ENCODE measurements around the gene SLC6A13.
"Not testable (repeated sequence)": the region's sequence is repeated elsewhere in the genome, so short reads cannot be mapped to it uniquely, and the experiment has no call there.

SLC6A13 gene

DNA sequence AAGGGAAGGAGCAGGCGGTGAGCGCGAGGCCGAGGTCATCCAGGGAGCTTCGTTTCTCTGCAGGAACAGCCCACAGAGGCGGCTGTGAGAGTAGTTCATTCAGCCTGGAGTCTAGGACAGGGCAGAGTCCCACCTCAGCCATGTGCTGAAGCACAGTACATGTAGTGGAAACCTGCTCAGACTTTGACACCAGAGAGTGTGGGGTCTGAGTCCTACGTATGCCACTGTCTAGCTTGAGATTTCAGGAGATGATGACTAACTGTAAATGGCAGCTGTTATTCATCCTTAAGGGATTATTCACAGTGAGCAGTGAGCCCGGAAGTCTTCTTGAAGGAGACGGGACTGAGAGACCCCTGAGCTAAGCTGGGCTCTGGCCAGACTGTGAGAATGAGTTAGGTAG lies 938 bp upstream of the SLC6A13 start:
- DNase-seq: no peak

DNA sequence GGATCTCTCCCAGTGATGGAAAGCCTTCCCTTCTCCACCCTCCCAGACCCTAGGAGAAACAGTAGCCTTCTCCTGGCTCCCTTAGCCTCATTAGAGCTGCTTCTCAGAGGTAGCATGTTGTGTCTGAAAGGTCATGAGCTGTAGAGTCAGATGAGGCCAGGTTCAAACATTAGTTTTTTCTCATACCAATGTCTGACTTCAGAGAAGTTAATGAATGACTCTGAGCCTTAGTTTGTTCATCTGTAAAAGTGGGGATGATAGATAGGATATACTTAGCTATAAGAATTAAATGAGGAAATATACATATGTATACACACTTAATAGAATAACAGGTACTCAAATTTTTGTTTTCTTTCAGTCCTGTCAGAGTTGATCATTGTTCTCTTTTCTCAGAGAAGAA lies 523 bp downstream of the SLC6A13 start:
- no peak for DNase-seq

DNA sequence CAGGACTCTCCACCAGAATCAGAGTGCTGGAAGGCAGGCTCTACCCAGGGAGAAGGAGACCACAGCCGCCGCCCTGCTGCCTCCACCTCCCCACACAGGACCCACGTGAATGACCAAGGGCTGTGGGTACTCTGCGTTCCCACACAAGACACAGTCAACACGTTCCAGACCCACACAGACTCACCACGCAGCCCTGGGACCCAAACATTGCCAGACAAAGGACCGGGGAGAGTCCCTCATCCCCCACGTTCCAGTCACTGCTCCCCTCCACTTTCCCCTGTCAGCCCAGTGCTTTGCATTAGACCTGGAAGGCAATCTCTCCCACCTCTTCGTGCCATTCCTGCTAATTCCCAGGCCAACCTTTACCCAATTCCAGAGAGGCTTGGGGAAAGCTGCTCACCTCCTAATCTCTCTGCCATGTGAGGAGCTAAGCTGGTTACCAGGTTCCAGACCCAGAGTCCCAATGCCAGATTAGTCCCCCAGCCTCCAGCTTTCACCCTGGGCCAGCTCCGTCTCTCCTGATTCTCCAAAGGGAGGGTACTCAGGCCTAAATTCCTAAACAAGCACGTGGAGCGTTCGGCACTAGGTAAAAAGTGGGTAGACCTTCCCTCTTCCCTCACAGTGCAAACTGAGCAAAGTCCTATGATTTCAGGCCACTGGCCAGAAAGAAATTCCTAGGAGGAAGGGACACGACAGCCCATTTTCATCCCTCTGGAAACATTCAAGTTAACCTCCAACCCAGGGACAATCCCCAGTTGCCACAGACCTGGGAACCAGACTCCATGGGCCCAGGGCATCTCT lies 4.9 kb downstream of the SLC6A13 start:
- no peak for DNase-seq

DNA sequence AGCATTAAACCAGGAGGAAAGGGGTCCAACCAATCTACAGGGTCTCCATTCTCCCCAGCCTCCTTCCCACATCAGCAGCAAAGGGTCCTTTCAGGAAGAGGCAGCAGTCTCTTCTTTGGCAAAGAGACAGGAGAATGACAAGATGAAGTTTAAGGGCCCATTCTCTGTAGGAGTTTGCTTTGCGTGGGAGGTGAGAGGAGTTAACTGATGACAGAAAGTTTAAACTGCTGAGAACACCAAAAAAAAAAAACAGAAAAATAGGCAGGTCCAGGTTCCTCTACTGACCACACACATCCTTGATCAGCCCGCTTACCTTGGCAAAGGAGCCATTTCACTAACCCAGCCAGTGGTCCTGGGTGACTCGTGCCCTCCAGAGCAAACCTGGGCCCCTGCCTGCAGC lies 5.7 kb downstream of the SLC6A13 start:
- no peak for DNase-seq

DNA sequence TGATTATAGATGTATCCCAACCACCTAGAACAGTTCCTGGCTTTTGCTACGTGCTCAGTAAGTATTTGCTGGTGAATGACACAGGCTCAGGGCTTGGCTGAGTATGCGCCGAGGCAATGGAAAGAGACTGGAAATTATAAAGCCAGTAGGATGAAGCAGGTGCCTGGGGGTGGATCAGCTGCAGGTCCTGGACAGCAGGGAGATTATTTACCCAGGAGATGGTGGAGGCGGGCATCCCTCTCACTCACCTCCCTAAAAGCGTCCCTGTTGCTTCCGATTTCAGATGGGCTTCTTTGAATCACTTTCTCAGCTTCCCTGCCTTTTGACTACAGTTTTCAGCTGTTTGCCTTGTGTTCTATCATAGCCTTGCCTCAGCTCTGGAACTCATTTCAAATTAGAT lies 6.4 kb downstream of the SLC6A13 start:
- no peak for DNase-seq

DNA sequence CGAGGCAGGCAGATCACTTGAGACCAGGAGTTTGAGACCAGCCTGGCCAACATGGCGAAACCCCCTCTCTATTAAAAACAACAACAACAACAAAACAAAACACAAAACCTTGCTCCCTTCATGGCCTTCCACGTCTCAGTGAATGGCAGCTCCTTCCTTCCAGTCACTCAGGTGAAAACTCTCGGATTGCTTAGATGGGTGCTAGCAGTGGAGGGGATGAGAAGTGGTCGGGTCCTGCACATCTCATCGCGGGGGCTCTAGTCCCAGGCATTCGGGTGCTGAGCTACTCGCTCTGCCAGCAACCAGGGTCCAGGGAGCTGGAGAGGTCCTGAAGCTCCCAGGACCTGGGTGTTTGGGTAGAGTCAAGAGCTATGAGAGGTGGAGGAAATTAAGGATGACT lies 7.7 kb downstream of the SLC6A13 start:
- no peak for DNase-seq

DNA sequence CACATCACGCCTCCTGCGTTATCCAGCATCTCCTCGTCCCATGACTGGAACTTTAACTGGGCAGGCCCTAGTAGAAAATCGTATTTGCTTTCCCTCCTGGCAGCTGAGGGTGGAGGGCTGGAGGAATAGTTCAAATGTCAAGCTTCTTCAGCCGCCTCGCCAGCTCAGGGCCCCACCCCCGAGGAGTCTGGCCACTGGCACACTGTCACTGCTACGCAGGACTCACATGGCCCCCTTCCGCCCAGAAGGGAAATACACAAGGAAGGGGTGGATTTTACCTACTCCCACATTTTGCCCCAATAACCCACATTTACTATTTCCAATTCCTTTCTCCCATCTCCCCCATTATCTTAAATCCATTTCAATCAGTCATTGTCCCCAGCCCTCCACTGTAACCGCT lies 8.6 kb downstream of the SLC6A13 start:
- no peak for DNase-seq

DNA sequence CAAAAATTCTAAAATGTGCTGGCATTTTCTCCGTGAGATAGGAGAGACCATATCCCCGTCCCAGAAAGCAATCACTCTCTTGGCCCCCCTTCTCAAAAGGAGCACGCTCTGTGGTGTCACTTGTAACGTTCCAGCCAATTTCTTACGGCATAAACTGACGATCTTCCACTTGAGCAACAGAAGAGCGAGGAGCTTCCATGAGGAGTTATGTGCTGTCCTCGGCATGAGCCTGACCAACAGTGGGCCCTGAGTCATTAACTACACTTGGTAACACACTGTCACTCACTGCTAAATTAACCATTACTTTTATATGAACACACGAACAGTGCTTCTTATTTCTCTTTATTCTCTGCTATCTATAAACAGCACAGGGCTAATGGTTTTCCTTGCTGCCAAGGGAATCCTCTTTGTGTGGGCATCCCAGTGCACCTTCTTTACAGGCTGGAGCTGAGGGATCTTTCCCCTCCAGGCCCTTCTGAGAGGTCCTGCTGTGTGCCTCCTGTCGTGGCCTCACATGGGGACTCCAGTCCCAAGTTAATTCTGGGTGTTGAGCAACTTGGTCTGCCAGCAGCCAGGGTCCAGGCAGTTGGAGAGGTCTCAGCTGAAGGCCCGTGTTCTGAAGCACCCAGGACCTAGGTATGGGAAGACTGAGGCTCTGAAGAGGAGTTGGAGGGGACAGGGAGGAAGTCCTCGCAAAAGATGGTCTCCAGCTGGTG lies 9.4 kb downstream of the SLC6A13 start:
- no peak for DNase-seq

DNA sequence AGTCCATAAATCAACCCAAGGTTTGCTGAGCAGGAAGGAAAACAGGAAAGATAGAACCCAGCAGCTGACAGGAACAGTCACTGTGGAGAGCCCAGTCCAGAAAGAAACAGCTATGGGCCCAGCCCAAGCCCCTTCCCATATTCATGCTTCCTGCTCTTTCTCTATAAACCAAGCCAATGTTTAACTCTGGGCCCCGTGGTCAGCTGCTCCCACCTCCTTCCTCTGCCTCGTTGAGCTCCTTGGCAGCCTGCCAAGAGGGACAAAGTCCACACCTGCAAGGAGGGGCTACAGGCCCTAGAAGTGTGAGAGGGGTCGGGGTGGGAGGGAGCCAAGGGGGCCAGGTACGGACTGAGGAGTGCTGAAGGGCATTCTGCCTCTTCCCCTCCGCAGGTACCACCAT lies 10.0 kb downstream of the SLC6A13 start:
- DNase-seq: no peak

DNA sequence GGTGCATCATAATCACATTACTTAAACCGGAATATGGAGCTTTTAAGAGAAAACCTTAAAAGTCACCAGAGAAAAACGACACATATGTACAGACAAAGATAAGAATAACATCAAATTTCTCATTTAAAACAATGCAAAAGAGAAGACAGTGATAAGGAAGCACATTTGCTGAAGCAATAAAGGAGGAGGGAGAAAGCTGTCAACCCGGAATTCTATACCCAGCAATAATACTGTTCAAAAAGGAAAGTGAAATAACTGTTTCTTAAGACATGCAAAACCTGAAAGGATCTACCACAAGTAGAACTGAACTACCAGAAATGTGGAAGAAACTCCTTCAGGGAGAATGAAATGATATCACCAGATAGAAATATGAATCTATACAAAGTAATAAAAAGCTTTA lies 15.4 kb downstream of the SLC6A13 start:
- no peak for DNase-seq

DNA sequence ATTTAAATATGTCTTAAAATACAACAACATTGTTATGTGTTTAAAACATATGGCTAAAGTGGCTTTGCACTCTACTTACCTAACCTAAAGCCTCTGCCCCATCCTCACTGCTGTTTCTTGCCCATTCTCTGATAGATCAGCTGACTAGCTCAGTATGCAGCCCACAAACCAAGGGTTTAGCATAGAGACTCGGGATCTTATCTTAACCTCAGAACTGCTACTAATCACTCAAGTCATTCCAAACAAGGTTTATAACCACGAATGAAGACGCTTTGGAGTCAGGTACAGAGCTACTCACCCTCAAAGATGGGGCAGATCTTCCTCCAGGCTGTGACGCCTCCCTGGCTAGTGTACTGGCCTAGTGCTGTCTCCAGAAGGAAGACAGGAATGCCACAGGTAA lies 19.3 kb downstream of the SLC6A13 start:
- no peak for DNase-seq

DNA sequence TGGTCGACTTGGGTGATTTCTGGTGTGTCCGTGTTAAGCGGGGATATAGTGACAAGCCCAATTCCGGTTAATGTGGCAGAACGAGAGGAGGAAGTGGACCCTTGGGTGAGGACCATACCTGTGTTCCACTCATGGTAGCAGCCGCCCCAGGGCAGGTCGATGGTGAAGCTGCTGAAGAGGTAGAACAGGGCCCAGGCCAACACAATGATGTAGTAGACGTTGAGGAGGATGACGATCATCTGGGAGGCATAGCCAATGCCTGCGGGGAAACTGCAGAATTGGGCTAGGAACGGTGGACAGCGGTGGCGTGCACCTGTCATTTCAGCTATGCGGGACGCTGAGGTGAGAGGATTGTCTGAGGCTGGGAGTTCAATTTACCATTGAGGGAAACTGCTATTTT lies 20.1 kb downstream of the SLC6A13 start:
- DNase-seq: no peak

DNA sequence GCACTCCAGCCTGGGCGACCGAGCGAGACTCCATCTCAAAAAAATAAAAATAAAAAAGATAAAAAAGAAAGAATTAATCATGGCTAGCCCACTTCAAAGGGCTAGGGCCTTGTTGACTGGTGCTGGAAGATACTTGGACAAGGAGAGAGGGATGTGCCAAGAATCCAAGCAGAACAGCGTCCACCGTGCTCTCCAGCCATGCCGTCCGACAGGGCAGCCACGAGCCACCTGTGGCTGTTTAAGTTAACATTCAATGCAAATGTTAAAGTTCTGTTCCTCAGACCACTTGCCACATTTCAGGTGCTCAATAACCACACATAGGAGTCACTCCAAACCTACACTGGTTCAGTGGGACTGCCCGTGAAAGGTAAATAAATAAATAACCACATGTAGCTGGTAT lies 21.4 kb downstream of the SLC6A13 start:
- DNase-seq: no peak

DNA sequence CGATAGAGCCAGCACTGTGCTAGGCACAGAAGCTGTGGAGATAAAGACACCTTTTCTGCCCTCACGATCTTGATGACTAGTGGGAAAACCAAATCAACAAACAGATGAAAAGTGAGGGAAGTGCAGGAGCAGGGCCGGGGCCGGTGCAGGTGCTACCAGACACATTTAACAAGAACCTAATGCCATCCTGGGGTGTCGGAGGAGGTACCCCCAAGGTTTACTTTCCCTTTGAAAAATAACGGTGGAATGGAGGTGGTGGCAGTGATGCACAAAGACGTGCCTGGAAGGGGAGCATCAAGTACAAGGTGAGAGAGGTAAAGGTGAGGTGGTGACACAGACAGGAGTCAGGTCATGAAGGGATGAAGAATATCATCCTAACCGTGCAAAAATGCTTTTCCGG lies 22.1 kb downstream of the SLC6A13 start:
- DNase-seq: no peak

DNA sequence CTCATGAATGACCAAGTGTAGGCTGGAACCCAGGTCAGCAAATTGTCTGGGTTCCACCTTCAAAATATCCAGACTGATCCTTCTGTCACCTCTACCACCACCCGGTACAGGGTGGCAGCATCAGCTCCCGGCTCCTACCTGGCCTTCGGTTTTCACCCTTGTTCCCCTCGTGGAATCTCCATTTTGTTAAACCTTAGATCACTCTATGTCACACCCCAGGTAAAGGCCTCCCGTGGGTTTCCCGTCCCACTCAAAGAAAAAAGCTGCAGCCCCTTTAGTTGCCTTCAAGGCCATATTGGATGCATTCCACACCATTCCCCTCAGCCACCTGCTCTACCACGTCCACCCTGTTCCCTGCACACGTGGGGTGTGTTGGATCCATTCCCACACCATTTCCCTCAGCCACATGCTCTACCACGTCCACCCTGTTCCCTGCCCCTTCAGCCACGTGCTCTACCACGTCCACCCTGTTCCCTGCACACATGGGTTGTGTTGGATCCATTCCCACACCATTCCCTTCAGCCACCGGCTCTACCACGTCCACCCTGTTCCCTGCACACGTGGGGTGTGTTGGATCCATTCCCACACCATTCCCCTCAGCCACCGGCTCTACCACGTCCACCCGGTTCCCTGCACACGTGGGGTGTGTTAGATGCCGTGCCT lies 23.8 kb downstream of the SLC6A13 start:
- no peak for DNase-seq

DNA sequence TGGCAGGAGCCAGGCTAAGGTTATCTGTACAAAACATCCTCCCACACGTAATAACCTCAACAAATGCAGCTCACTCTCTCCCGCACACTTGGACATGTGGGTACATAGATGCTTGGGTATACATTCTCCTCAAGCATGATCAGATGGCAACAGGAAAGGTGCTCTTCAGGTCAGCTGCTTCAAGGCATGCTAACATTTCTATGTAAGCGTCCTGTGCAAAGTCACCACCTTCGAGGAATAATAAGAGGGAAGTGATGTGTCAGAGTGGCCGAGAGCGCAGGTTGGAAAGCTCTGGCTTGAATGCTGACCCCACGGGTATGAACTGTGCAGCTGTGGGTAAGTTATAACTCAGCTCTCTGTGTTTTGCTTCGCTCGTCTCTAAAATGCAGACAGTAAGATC lies 24.5 kb downstream of the SLC6A13 start:
- no peak for DNase-seq

DNA sequence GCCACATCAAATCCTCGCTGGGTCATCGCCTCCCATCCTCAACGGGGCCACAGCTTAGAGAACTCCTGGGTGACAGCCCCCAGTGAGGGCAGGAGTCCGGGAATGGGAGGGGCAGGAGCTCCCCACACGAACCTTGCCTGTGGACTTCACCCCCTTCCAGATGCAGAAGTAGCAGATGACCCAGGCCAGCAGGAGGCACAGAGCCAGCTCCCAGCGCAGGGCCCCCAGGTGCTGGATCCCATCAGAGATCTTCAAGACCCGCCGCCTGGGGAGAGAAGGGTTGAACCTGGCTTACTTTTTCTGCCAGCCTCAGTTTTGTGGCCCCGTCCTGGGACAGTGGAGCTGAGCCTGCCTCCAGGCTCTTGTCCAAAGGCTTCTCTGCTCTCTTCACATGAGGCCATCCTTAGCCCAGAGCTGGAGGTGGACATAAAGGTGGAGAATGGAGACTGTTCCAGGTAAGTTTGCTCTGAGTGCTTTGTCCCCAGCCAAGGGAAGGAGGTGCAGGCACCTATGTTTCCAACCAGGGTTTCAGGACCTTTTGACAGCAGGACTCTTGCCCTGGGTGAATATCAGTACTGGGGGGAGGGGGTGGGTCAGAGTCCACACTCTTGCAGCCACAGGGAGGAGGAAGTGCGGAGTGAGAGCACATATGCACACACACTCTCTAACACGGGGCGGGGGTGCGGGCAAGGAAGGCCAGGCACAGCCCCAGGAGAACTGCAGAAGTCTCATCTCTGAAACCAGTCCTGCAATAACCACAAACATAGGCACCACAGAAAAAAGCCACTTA lies 25.4 kb downstream of the SLC6A13 start:
- no peak for DNase-seq

DNA sequence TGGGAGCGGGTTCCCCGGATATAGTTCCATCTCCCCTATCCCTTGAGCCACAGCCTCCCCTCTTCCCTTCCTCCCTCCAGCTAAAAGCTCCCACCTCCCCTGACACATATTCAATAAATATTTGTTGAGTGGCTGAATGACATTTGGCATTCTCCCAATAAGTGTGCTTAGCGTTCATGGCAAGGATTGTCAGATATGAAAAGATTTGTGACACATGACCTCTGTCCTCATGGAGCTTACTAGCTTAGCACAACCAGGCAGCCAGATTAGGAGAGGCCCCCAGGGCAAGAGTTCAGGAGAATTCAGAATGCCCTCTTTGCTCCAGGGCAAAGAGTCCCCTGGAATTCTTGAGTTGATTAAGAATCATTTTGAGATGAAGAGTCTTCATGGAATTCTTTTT lies 26.2 kb downstream of the SLC6A13 start:
- DNase-seq: no peak

DNA sequence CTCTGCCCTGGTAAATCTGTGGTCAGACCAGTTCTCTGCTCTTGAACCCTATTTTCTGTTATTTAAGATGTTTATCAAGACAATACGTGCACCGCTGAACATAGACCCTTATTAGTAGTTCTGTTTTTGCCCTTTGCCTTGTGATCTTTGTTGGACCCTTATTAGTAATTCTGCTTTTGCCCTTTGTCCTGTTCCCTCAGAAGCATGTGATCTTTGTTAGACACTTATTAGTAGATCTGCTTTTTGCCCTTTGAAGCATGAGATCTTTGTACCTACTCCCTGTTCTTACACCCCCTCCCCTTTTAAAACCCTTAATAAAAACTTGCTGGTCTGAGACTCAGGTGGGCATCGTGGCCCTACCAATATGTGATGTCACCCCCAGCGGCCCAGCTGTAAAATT lies 26.7 kb downstream of the SLC6A13 start:
- not testable (repeated sequence) for DNase-seq

DNA sequence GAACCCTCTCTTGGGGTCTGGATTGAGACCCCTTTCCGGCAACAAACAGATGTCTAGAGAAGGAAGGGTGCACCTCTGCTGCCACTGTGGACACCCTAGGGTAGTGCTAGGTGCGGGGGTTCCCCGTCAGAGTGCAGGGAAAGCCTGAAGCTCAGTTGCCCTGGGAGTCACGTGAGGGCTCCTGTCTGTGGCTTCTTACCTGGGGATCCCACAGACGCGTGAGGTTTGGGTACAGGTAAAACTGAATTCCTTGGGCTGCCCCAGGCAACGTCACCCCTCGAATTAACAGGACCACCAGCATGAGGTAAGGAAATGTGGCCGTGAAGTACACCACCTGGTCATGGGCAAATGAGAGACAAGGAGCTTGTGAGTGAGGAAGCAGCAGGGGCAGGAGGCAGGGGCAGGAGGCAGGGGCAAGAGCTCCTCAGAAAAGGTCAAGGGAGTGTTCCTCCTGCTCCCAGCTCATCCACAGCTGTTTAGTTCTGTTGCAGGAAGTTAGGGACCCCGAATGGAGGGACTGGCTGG lies 27.7 kb downstream of the SLC6A13 start:
- no peak for DNase-seq

DNA sequence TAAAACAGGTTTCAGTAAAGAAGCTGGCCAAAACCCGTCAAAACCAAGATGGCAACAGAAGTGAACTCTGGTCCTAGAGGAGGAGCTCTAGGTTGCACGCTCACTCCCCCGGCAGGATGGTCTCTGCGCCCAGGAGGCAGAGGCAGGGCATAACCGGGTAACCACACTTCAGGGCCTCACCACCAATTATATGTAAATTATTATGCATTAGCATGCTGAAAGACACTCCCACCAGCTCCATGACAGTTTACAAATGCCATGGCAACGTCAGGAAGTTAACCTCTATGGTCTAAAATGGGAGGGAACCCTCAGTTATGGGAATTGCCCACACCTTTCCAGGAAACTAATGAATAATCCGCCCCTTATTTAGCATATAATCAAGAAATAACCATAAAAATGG lies 28.6 kb downstream of the SLC6A13 start:
- DNase-seq: no peak

DNA sequence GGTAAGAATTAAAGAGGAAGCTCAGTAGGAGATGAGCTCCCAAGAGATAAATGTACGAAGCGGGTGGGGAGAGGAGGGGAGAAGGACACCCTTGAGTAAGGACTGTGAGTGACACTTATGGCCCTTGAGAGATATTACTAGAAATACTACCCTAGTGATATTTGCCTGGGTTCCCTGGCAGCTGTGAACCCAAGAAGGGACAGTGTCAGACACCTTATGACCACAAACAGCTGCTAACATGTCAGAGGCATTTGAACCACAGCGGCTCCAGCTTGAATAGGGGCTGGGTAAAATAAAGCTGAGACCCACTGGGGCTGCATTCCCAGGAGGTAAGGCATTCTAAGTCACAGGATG lies 29.0 kb downstream of the SLC6A13 start:
- no peak for DNase-seq

Measured in midbrain (tissue), 1 donor.